Common myeloid progenitor, CD34-positive (primary cell): Measurements from ENCODE around the gene SLC12A6.

Source experiments
- CTCF ChIA-PET: fragments of 350-600 bp; sonication (Branson Sonifier 250); formaldehyde crosslinking; loops from one replicate; lab custom pipeline; 2021; ENCODE audit warnings: antibody characterized with exemption; lab: Charles Lee
- POLR2A ChIA-PET: fragments of 350-600 bp; sonication (Branson Sonifier 250); formaldehyde crosslinking; loops from one replicate; lab custom pipeline; 2021; ENCODE audit warnings: antibody characterized with exemption; lab: Charles Lee
- DNase-seq, 3 donors: peaks; one replicate each; pipeline versions ENCODE4 v3.0.0 to v3.0.0-alpha.2; 2013
- H3K27ac ChIP-seq, 2 experiments: 1 replicate in 1 of 2; 2 replicates in 1 of 2; pipeline ENCODE4 v1.7.0; 2013; ENCODE audit warnings: inconsistent platforms in 2 of 2, low read length in 2 of 2, mild to moderate bottlenecking in 2 of 2, low read depth in 1 of 2, moderate library complexity in 1 of 2; ENCODE audit not compliant: severe bottlenecking in 2 of 2, insufficient read depth in 1 of 2, poor library complexity in 1 of 2
- H3K27me3 ChIP-seq, 5 experiments: replicated peaks in 2 of 5; 1 replicate in 3 of 5; 2 replicates in 2 of 5; pipeline versions ENCODE4 v1.6.1 to v1.7.0; 2013; ENCODE audit warnings: low read length in 4 of 5, mild to moderate bottlenecking in 2 of 5, moderate library complexity in 2 of 5, inconsistent platforms in 1 of 5; ENCODE audit not compliant: insufficient read depth in 5 of 5, control insufficient read depth in 4 of 5
- H3K36me3 ChIP-seq, 4 experiments: 1 replicate in 2 of 4; 2 replicates in 2 of 4; pipeline versions ENCODE4 v1.6.1 to v1.7.0; 2013; ENCODE audit warnings: low read length in 3 of 4, control low read depth in 1 of 4, mild to moderate bottlenecking in 1 of 4; ENCODE audit not compliant: control insufficient read depth in 4 of 4, insufficient read depth in 4 of 4
- H3K4me1 ChIP-seq, 4 experiments: 1 replicate in 3 of 4; 2 replicates in 1 of 4; pipeline versions ENCODE4 v1.6.1 to v1.7.1; 2013; ENCODE audit warnings: low read length in 3 of 4, mild to moderate bottlenecking in 3 of 4, control low read depth in 1 of 4, inconsistent platforms in 1 of 4, moderate library complexity in 1 of 4; ENCODE audit not compliant: control insufficient read depth in 4 of 4, insufficient read depth in 4 of 4; ENCODE audit errors: control extremely low read depth in 1 of 4
- H3K4me3 ChIP-seq, 7 experiments: 1 replicate in 4 of 7; 2 replicates in 3 of 7; pipeline versions ENCODE4 v1.5.1 to v1.7.0; 2013; ENCODE audit warnings: mild to moderate bottlenecking in 7 of 7, low read length in 6 of 7, moderate library complexity in 6 of 7, inconsistent platforms in 2 of 7, low read depth in 2 of 7, control low read depth in 1 of 7; ENCODE audit not compliant: insufficient read depth in 4 of 7, control insufficient read depth in 1 of 7; ENCODE audit errors: extremely low read depth in 1 of 7
- H3K9me3 ChIP-seq, 5 experiments: 1 replicate in 4 of 5; 2 replicates in 1 of 5; pipeline versions ENCODE4 v1.6.1 to v1.7.1; 2013; ENCODE audit warnings: low read length in 4 of 5, mild to moderate bottlenecking in 2 of 5, inconsistent platforms in 1 of 5, low read depth in 1 of 5, moderate library complexity in 1 of 5; ENCODE audit not compliant: control insufficient read depth in 4 of 5, insufficient read depth in 2 of 5; ENCODE audit errors: control extremely low read depth in 1 of 5
- WGBS: methylation state at CpG from one replicate; pipeline ENCODE4 v1.1.5; 2013; ENCODE audit not compliant: insufficient coverage; 5-methylcytosine and 5-hydroxymethylcytosine counted together

SLC12A6 gene

DNA sequence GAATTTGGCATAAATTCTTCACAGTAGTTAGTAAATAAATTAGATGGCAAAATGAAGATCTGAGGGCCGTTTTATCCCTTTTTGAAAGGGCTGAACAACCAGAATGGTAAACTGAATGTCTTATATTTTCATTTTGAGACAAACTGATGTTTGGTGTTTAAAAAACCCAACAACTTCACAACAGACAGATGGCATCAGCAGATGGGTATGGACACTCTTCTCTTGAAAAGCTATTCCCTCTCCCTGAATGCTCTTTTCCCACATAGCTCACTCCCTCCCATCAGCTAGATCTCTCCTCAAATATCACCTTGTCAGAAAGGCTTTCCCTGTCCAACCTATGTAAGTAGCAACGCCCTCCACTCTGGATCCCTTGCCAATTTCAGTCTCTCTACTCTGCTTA lies 79.4 kb downstream of the SLC12A6 start:
- no peaks in the 10 kb centered on the region for H3K4me1 ChIP-seq
- no peak overlapping the region for H3K27ac ChIP-seq
- ChIA-PET CTCF (interaction anchor here (0.6 to 5.8 kb wide), 3 partner anchors 16 to 110 kb away, joined by 4 to 31 read pairs (median 13); partner anchors contain the start of gene LPCAT4), POLR2A (no interaction called here)
- WGBS: 100% methylated on average over 1 of the region's 2 CpGs
- no peak overlapping the region for H3K4me3 ChIP-seq
- H3K36me3 ChIP-seq: peaks cover 21 to 63% (median 35%) of the 10 kb centered on the region in 4 experiments
- no peak for DNase-seq
- H3K27me3 ChIP-seq: no peaks in the 10 kb centered on the region
- H3K9me3 ChIP-seq: no peaks in the 10 kb centered on the region

DNA sequence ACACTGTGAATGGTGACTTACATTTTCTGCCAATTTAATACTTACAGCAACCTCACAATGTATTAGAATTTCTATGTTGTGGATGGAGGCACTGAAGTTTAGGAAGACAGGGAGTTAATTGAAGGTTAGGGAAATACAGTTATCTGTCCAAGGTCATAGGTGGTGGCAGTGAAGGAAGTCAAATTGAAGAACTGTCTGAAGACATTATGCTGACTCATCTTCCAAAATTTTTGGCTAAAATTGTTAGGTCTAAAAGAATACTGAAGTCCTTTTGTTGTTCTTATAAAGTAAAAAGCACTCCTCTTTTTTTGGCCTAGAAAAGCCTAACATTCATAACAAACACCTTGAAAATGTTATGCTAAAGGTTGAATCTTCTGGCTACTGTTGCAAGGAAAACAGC lies 85.0 kb downstream of the SLC12A6 start:
- Histone ChIP-seq H3K9me3 (no peaks in the 10 kb centered on the region), H3K36me3 (peaks cover 29 to 92% (median 49%) of the 10 kb centered on the region in 4 experiments), H3K4me1 (peaks cover 0 to 6% (median 2%) of the 10 kb centered on the region in 4 experiments), H3K27me3 (no peaks in the 10 kb centered on the region), H3K4me3 (no peak overlapping the region), H3K27ac (peak overlapping the region in 1 of 2 experiments; percentile 57)
- DNase-seq: peak in 2 of 3 donors; percentile 23 to 26
- ChIA-PET POLR2A (no interaction called here), CTCF (interaction anchor here (1.6 kb wide), 1 partner anchor 11 kb away, joined by 3 read pairs; no protein-coding TSS in a partner anchor)

DNA sequence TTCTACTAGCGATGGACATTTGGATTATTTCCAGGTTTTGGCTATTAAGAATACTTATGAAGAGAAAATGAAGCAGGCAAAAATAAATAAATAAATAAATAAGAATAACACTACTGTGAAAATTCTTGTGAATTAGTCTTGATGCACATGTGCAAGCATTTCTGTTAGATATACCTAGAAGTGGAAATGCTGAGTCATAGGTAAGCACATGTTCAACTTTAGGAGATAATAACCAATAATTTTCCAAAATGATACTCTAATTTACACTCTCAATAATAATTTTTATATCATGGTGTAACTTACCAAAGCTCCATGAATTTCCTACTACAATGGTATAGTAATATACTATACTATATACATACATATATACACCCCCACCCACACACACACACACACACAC lies 89.4 kb downstream of the SLC12A6 start:
- Histone ChIP-seq H3K36me3 (peaks cover 27 to 89% (median 50%) of the 10 kb centered on the region in 4 experiments), H3K4me1 (peaks cover 0 to 6% (median 2%) of the 10 kb centered on the region in 4 experiments), H3K4me3 (no peak overlapping the region), H3K9me3 (no peaks in the 10 kb centered on the region), H3K27me3 (no peaks in the 10 kb centered on the region), H3K27ac (no peak overlapping the region)
- no CpG with 5 or more reads among the region's 1 CpG for WGBS
- peak in 2 of 3 donors; percentile 22 to 33 for DNase-seq
- CTCF ChIA-PET: interaction anchor here (0.8 to 4.0 kb wide), 5 partner anchors 23 to 118 kb away, joined by 3 to 24 read pairs (median 3); partner anchors contain the start of genes EMC4, LPCAT4, NOP10 and NUTM1
- POLR2A ChIA-PET: no interaction called here

DNA sequence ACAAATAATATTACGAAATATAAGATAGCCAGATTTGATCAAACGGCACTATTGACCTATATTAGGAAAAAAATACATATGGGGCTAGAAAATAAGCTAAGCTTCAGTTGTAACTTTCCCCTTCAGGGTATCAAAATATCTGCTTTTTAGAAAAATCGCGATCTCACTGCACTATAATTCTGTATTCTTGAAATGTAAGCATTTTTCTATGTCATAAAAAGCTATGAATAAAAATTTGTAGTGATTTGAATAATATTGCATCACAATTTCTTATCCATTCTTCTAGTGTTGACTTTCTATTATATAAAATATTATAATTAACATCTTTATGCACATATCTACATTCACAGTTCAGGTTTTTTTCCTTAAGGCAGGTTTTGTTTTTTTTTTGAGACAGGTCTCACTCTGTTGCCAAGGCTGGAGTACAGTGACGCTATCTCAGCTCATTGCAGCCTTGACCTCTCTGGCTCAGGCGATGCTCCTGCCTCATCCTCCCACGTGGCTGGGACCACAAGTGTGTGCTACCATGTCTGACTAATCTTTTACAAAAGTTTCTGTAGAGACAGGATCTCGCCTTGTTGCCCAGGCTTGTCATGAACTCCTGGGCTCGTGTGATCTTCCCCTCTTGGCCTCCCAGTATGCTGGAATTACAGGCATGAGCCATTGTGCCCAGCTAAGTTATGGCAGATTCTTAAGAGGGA lies 91.2 kb downstream of the SLC12A6 start:
- Histone ChIP-seq H3K4me1 (peaks cover 0 to 2% (median 0%) of the 10 kb centered on the region in 4 experiments), H3K27ac (no peak overlapping the region), H3K4me3 (no peak overlapping the region), H3K9me3 (no peaks in the 10 kb centered on the region), H3K27me3 (no peaks in the 10 kb centered on the region), H3K36me3 (peaks cover 18 to 77% (median 42%) of the 10 kb centered on the region in 4 experiments)
- WGBS: 73% methylated on average over 4 of the region's 9 CpGs
- DNase-seq: no peak
- POLR2A ChIA-PET: interaction anchor here (0.6 kb wide), 1 partner anchor 114 kb away, joined by 3 read pairs; no protein-coding TSS in a partner anchor
- CTCF ChIA-PET: interaction anchor here (1.2 to 1.7 kb wide), 2 partner anchors 13 to 121 kb away, joined by 4 to 7 read pairs; partner anchors contain the start of gene LPCAT4

- POLR2A ChIA-PET: interaction anchor here (0.5 kb wide), 1 partner anchor 13 kb away, joined by 6 read pairs; no protein-coding TSS in a partner anchor
- Histone ChIP-seq H3K36me3 (peaks cover 18 to 75% (median 52%) of the 10 kb centered on the region in 4 experiments), H3K4me3 (no peak overlapping the region), H3K27me3 (no peaks in the 10 kb centered on the region), H3K9me3 (no peaks in the 10 kb centered on the region), H3K4me1 (no peaks in the 10 kb centered on the region), H3K27ac (no peak overlapping the region)
- CTCF ChIA-PET: interaction anchor here (0.6 to 4.5 kb wide), 6 partner anchors 10 to 124 kb away, joined by 3 to 47 read pairs (median 14); partner anchors contain the start of gene LPCAT4
- no peak for DNase-seq
- WGBS: 83% methylated on average over 1 of the region's 3 CpGs
These were observed 94.4 kb downstream of the SLC12A6 start for GRCh38 chr15:34243226-34243625.

DNA sequence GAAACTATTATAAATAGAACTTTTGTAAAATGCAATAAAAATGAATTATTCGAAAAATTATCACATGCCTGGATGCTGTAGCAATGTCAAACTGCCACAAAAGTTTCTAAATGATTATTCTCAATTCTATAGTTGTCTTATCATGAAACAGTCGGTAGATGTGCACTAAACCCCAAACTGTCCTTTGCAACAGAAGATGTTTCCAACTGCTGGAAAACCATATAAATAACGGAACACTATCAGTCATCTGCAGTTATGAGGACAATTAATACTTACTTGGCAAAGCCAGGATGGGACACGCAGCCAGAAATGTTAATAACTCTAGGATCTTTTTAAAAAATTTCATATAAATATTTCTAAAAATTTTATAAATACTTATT lies 95.3 kb downstream of the SLC12A6 start:
- DNase-seq: no peak
- Histone ChIP-seq H3K27ac (peak overlapping the region in 1 of 2 experiments; percentile 37), H3K4me1 (no peaks in the 10 kb centered on the region), H3K9me3 (no peaks in the 10 kb centered on the region), H3K27me3 (no peaks in the 10 kb centered on the region), H3K36me3 (peaks cover 25 to 75% (median 55%) of the 10 kb centered on the region in 4 experiments), H3K4me3 (no peak overlapping the region)
- ChIA-PET CTCF (interaction anchor here (0.7 to 4.5 kb wide), 10 partner anchors 9 to 132 kb away, joined by 4 to 47 read pairs (median 13); partner anchors contain the start of genes LPCAT4 and SLC12A6), POLR2A (interaction anchor here (0.9 kb wide), 1 partner anchor 125 kb away, joined by 3 read pairs; the partner anchor contains the start of gene LPCAT4)
- 100% methylated on average over 2 of the region's 4 CpGs for WGBS
